Stimulated activated memory B cell treated with anti-CD40 and anti-IgM and Interleukin-4, amounts not matched to agents 10 μg/mL and 1 μg/mL and 100 μg/mL, for 72 hours (primary cell): Measurements from ENCODE around the gene SOX18.

Experiments
- ATAC-seq: fragments of 150-1000 bp; cut with Tn5 transposase; 2 replicates; pipeline ENCODE4 v1.10.0; 2021
- H3K27ac Mint-ChIP-seq: one replicate; pipeline ENCODE4 v1.8.0; 2022; ENCODE audit warnings: mild to moderate bottlenecking, mixed read lengths
- H3K27me3 Mint-ChIP-seq: one replicate; pipeline ENCODE4 v1.8.0; 2022; ENCODE audit warnings: mixed read lengths
- H3K36me3 Mint-ChIP-seq: one replicate; pipeline ENCODE4 v1.8.0; 2022; ENCODE audit warnings: mixed read lengths
- H3K4me1 Mint-ChIP-seq: one replicate; pipeline ENCODE4 v1.8.0; 2022; ENCODE audit warnings: mixed read lengths
- H3K4me3 Mint-ChIP-seq: one replicate; pipeline ENCODE4 v1.8.0; 2022; ENCODE audit warnings: mild to moderate bottlenecking, moderate library complexity, mixed read lengths
- H3K9me3 Mint-ChIP-seq: one replicate; pipeline ENCODE4 v1.8.0; 2022; ENCODE audit warnings: mixed read lengths

The SOX18 gene

DNA sequence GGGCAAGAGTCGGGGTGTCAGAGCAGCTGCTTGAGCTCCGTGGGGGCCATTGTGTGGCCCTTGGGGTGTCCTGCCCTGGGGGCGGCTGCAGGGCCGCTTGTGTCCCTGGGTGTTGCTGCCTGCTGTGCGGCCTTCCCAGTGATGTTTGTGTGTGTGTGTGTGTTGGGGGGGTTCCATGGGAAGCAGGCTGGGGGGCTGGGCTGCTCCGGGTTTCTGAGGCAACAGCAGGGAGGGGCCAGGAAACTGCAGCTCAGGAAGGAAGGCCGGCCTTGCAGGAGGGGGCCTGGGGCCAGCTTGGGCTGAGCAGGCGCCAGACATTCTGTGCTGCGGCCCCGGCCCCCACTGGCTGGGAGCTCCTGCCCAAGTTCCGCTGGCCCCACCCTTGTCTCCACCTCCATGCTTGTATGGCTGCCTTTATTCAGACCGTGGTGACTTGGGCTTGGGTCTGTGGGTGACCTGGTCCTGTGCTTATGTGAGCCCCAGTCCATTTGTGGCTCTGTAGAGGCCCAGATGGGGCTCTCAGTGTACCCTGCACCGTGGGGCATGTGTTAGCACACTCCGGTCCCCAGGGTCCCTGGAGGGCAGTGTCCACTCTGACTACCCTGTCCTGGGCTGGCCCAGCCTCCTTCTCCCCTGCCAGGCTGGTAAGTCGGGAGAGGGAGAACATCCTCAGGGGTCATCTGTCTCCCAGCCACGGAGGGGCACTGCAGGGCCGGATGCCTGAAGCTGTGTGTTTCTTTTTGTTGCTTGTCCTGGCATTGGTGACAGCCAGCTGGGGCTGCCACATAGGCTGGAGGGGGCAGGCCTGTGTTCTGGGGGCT is 4.6 kb upstream of the SOX18 start:
- Mint-ChIP-seq H3K4me1 (peaks cover 40% of the 10 kb centered on the region), H3K4me3 (no peak overlapping the region), H3K27me3 (peaks cover 65% of the 10 kb centered on the region), H3K36me3 (no peaks in the 10 kb centered on the region), H3K27ac (no peak overlapping the region), H3K9me3 (no peaks in the 10 kb centered on the region)
- no peak for ATAC-seq

GRCh38 chr20:64052987-64053840 is 3.8 kb upstream of the SOX18 start:
- Mint-ChIP-seq H3K9me3 (no peaks in the 10 kb centered on the region), H3K27ac (no peak overlapping the region), H3K27me3 (peaks cover 65% of the 10 kb centered on the region), H3K4me3 (no peak overlapping the region), H3K36me3 (no peaks in the 10 kb centered on the region), H3K4me1 (peaks cover 35% of the 10 kb centered on the region)
- no peak for ATAC-seq

DNA sequence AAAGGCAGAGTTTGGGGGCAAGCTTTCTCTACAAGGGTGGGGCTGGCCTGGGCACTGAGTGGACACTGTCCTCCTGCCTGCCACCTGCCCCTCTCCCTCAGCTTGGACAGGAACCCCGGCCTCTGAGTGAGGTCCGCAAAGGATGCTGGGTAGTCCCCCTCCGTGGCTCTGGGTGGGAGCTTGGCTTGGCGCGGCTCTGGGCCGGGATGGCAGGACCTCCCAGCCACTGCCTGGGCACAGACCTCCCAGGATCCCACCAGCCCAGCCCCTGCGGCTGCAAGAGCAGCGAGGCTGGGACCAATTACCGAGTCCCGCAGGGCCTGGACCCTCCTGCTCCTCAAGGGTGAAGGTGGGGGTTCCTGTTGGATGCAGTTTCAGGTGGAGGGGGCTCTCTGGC is 2.9 kb upstream of the SOX18 start:
- no peak overlapping the region for H3K4me3 Mint-ChIP-seq
- no peaks in the 10 kb centered on the region for H3K36me3 Mint-ChIP-seq
- ATAC-seq, result no peak
- H3K4me1 Mint-ChIP-seq, result peaks cover 26% of the 10 kb centered on the region
- H3K27ac Mint-ChIP-seq, result no peak overlapping the region
- H3K9me3 Mint-ChIP-seq, result no peaks in the 10 kb centered on the region
- H3K27me3 Mint-ChIP-seq, result peaks cover 73% of the 10 kb centered on the region

DNA sequence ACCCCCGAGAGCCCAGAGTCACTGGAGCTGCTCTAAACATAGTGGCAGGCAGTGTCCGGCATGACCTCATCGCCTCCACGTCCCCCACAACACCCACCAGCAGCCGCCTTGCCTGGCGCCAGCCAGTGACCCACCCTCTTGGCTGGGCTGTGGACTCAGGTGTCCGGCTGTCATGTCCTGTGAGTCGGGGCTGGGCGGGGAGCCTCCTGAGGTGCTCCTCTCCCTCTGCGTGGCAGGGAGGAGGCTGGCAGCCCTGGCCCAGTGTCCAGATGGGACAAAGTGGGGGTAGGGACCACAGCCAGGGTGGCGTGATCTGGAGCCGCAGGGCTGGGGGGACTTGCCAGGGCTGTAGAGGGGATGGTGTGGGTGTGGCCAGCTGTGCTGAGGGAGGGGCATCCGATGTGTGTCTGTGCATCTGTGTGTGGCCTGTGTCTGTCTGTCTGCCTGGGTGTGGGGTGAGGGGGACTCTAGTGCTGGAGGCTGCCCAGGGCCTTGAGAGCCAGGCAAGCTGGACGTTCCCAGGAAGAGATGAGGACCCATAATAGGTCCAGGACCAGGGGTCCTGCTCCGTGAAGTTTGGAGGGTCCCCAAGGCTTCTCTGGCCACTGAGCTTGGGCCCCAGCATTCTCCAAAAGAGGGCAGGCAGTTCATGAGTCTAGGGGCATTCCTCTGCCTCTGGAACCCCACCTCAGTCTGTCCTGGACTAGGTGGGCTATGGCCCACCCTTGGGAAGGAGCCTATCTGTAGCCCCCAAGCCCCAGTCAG is 2.3 kb upstream of the SOX18 start:
- Mint-ChIP-seq H3K4me1 (peaks cover 22% of the 10 kb centered on the region), H3K9me3 (no peaks in the 10 kb centered on the region), H3K4me3 (no peak overlapping the region), H3K36me3 (no peaks in the 10 kb centered on the region), H3K27me3 (peaks cover 79% of the 10 kb centered on the region), H3K27ac (no peak overlapping the region)
- ATAC-seq, result no peak

DNA sequence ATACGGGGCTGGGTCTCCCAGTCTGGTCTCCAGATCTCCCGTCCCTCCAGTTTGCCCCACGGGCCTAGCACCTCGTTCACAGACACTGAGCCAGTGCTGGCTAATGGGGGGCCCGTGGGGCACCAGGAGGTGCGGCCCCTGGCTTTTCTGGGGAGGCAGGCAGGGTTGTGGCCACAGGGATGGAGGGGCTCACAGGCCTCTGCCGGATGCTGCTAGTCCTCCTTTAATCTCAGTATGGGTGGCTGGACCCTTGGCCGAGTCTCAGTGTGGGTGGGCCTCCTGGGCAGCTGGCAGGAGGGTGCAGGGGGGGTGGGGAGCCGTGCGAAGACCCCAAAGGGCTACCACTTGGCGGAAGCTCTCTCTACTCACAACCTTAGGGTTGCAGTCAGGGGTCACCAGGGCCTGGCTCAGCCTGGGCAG is 1.6 kb upstream of the SOX18 start:
- ATAC-seq, result no peak
- no peak overlapping the region for H3K4me3 Mint-ChIP-seq
- H3K27ac Mint-ChIP-seq, result no peak overlapping the region
- peaks cover 22% of the 10 kb centered on the region for H3K4me1 Mint-ChIP-seq
- peaks cover 83% of the 10 kb centered on the region for H3K27me3 Mint-ChIP-seq
- H3K9me3 Mint-ChIP-seq, result no peaks in the 10 kb centered on the region
- H3K36me3 Mint-ChIP-seq, result no peaks in the 10 kb centered on the region

DNA sequence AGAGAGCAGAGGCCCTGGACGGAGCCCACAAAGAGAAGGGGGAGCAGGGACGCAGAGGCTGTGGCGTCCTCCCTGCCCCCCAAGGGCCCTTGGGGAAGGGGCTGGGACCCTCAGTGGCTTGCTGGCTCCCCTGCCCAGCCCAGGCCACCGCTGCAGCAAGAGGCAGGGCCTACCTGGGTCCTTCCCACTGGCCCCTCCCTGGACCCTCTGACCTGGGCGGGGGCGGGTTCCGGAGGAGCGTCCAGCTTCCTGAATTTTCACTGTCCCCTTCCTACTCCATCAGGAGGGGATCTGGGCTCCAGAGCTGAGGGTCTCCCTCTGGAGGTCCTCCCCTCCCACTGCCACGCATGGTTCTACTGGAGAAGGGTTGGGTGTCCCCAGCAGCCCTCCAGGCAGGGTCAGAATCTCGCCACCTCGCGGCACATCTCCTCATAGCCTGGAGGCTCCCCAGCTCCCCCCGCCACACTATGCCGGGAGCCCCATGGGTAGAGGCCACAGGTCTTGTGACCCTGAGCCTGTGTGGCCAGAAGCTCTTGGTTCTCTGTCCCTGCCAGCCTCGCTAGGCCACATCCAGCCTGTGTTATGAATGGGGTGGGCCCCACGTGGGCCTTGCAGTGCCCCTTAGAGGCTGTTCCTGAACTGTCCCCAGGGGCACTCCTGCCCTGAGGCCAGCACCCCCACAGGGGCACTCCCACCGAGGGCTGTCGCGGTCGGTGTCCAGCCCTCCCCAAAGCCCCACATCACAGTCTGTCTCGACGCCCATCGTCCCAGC is 1.0 kb upstream of the SOX18 start:
- peaks cover 83% of the 10 kb centered on the region for H3K27me3 Mint-ChIP-seq
- H3K27ac Mint-ChIP-seq, result no peak overlapping the region
- no peak overlapping the region for H3K4me3 Mint-ChIP-seq
- no peaks in the 10 kb centered on the region for H3K36me3 Mint-ChIP-seq
- H3K9me3 Mint-ChIP-seq, result no peaks in the 10 kb centered on the region
- peaks cover 20% of the 10 kb centered on the region for H3K4me1 Mint-ChIP-seq
- ATAC-seq, result no peak

GRCh38 chr20:64049878-64050260 is 430 bp upstream of the SOX18 start:
- no peak for ATAC-seq
- peaks cover 14% of the 10 kb centered on the region for H3K4me1 Mint-ChIP-seq
- H3K4me3 Mint-ChIP-seq, result peak overlapping the region; percentile 66
- peaks cover 83% of the 10 kb centered on the region for H3K27me3 Mint-ChIP-seq
- H3K9me3 Mint-ChIP-seq, result no peaks in the 10 kb centered on the region
- no peak overlapping the region for H3K27ac Mint-ChIP-seq
- no peaks in the 10 kb centered on the region for H3K36me3 Mint-ChIP-seq

DNA sequence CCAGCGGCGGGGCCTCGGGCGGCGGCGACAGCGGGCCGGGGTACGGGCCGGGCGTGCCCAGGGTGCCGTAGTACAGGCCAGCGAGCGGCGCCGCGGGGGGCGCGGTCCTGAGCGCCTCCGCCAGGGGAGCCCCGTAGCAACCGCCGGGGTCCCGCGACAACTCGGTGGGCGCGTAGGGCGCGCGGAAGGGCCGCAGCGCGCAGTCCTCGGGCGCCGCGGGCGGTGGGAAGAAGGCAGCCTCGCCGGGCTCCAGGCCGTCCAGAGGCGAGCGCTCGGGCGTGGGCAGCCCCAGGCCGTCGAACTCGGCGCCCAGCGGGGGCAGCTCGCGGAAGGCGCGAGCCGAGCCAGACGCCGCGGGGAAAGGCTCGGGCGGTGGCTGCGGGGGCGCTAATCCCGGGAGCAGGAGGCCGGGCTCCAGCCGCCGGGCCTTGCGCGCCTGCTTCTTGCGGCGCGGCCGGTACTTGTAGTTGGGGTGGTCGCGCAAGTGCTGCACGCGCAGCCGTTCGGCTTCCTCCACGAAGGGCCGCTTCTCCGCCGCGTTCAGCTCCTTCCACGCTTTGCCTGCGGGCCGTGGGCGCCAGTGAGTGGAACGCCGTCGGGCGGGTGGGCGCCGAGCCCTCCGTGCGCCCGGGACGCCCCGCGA is 916 bp downstream of the SOX18 start:
- no peak for ATAC-seq
- Mint-ChIP-seq H3K27ac (no peak overlapping the region), H3K27me3 (peaks cover 83% of the 10 kb centered on the region), H3K4me1 (peaks cover 11% of the 10 kb centered on the region), H3K4me3 (no peak overlapping the region), H3K9me3 (no peaks in the 10 kb centered on the region), H3K36me3 (no peaks in the 10 kb centered on the region)

GRCh38 chr20:64047968-64048401 is 1.5 kb downstream of the SOX18 start:
- Mint-ChIP-seq H3K4me1 (peaks cover 5% of the 10 kb centered on the region), H3K4me3 (no peak overlapping the region), H3K36me3 (no peaks in the 10 kb centered on the region), H3K27ac (no peak overlapping the region), H3K27me3 (peaks cover 78% of the 10 kb centered on the region), H3K9me3 (no peaks in the 10 kb centered on the region)
- ATAC-seq, result no peak

DNA sequence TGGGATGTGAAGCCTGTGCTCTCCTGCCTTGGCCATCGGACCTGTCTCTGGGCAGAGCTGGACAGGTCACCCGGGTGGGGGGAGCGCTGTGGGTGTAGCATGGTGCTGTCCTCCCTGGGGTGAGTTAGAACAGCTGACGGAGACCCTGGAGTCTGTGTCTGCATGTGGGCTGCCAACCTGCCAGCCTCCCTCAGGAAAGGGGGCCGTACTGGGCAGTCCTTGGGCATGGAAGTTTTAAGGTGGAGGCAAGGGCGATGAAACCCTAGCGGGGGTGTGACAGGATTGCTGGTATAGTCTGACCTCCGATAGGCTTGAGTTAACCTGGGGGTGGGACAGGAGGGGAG is 2.4 kb downstream of the SOX18 start:
- Mint-ChIP-seq H3K27me3 (peaks cover 70% of the 10 kb centered on the region), H3K27ac (no peak overlapping the region), H3K4me1 (peaks cover 8% of the 10 kb centered on the region), H3K9me3 (no peaks in the 10 kb centered on the region), H3K36me3 (no peaks in the 10 kb centered on the region), H3K4me3 (no peak overlapping the region)
- ATAC-seq, result no peak

GRCh38 chr20:64045346-64046011 is 4.0 kb downstream of the SOX18 start:
- no peak overlapping the region for H3K27ac Mint-ChIP-seq
- H3K27me3 Mint-ChIP-seq, result peaks cover 55% of the 10 kb centered on the region
- ATAC-seq, result no peak

GRCh38 chr20:64044484-64045247 is 4.8 kb downstream of the SOX18 start:
- Mint-ChIP-seq H3K4me1 (peaks cover 11% of the 10 kb centered on the region), H3K27ac (no peak overlapping the region), H3K27me3 (peaks cover 47% of the 10 kb centered on the region), H3K4me3 (no peak overlapping the region), H3K9me3 (no peaks in the 10 kb centered on the region), H3K36me3 (no peaks in the 10 kb centered on the region)
- ATAC-seq, result no peak

More at GRCh38 chr20:64045346-64046011, 4.0 kb downstream of the SOX18 start:
- Mint-ChIP-seq H3K4me1 (peaks cover 10% of the 10 kb centered on the region), H3K36me3 (no peaks in the 10 kb centered on the region), H3K9me3 (no peaks in the 10 kb centered on the region), H3K4me3 (no peak overlapping the region)

DNA sequence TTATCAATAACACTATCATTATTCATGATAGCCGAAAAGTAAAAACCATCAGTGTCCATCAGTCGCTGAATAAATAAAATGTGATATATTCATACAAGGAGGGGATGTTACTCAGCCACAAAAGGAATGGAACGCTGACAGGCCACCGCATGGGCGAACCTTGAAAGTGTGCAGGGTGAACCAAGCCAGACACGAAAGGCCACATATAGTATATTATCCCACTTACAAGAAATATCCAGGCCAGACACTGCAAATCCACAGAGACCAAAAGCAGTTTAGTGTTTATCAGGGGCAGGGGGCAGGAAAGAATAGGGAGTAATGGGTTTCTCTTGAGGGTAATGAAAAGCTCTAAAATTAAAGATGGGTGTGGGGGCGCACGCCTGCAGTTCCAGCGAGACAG is 5.7 kb downstream of the SOX18 start:
- peaks cover 46% of the 10 kb centered on the region for H3K27me3 Mint-ChIP-seq

More for the DNA sequence above, 5.7 kb downstream of the SOX18 start:
- H3K4me3 Mint-ChIP-seq, result no peak overlapping the region
- no peaks in the 10 kb centered on the region for H3K36me3 Mint-ChIP-seq
- H3K4me1 Mint-ChIP-seq, result peaks cover 15% of the 10 kb centered on the region
- no peak overlapping the region for H3K27ac Mint-ChIP-seq
- H3K9me3 Mint-ChIP-seq, result no peaks in the 10 kb centered on the region
- ATAC-seq, result no peak
